SHP77 treated with DMSO at 0.1 percent for 48 hours (cell line): ENCODE data around the gene OTOG.

ENCODE experiments used
- DNase-seq: peaks from one replicate; lab custom pipeline; 2025; lab: John Stamatoyannopoulos, UW

OTOG gene

DNA sequence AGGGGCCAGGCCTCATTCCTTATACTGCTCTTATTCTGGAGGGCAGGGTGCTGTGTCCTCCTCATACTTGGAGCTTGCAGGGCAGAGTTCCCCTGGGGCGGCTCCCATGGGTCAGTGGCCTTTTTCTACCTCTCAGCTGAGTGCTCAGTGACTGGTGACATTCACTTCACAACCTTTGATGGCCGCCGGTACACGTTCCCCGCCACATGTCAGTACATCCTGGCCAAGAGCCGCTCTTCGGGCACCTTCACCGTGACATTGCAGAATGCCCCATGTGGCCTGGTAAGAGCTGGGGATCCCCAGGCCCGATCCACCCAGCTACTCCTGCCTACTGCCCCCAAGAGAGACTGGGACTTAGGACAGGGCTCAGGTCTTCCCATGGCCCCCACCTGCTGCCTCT lies 14.5 kb downstream of the OTOG start:
- DNase-seq, result no peak

DNA sequence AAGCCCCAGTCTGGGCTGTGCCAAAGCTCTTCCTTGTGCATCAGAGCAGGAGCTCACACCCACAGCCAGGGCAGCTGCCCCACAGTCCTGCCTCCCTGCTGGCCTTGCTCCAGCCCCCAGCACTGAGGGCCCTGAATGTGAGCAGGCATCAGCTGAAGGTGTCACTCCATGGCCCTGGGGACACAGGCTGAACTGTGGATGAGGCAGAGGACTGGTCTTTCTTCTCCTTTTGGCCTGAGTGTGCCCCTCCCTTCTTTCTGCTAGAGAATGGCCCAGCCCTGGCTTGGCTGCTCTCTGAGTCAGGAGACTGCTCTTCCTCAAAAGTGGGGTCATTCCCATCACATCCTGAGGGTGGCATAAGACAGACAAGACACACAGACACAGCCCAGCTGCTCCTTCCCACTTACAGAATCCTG lies 16.2 kb downstream of the OTOG start:
- no peak for DNase-seq

DNA sequence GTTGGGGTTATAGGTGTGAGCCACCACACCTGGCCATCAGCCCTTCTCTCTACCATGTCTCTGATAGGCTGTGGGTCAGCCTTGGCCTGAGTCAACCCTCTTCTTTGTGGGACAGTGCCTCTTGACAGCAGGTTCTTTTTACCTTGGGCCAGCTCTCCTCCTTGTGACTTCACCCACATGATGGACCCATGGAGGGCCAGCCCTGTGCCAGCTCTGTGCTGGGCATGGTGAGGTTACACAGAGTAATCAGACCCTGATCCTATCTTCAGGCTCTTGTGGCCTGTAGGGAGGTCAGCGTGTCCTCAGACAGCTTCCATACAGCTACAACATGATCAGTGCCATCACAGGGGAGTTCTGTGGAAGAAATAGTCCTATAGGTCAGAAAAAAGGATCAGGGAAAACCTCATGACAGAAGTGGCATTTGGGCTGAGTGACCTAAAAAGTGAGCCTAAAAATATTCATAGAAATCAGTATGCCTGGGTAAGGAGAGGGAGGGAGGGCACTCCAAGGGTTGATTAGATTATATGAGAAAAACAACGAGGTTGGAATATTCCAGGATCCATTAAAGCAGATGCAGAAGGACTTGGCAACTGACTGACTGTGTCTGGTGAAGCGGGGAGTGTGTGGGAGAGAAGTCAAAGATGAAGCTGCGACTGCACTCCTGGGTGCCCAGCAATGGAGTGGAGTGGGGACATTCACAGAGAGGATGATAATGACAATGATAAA lies 17.1 kb downstream of the OTOG start:
- no peak for DNase-seq

DNA sequence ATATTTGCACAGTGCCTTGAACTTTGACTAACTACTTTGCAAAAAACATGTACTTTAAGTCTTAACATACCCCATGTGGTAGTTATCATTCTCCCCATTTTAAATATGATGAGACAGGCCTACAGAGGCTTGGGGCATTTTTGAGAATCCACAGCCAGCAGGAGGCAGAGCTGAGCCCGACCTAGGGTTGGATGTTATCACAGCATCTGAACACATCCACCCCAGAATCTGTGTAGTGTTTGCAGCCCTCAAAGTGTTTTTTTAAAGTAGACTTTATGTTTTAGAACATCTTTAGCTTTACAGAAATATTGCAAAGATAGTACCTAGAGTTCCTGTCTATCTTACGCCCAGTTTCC lies 17.6 kb downstream of the OTOG start:
- DNase-seq, result no peak

DNA sequence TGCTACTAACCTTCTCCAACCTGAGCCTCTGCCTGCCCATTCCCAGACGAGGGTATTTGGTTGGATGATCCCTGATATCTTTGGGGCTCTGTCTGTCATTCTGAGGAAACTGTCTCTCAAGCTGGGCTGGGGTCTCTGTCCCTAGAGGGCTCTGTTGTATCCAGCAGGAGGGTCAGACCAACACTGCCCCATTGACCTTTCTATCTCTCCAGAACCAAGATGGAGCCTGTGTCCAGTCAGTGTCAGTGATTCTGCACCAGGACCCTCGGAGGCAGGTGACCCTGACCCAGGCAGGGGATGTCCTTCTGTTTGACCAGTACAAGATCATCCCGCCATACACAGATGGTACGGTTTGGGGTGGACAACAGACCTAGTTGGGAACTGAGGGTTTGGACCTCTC lies 21.9 kb downstream of the OTOG start:
- no peak for DNase-seq

DNA sequence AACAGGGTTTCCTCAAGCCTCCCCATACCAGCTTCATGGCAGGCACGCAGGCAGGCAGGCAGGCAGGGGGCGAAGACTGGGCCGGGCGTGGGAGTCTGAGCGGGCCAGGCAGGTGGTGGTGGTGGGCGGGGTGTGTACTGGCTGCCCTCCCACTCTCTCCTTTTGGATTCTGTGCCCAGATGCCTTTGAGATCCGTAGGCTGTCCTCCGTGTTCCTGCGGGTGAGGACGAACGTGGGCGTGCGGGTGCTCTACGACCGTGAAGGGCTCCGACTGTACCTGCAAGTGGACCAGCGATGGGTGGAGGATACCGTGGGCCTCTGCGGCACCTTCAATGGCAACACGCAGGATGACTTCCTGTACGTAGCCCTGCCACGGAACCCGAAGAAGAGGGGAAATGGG lies 23.0 kb downstream of the OTOG start:
- no peak for DNase-seq

DNA sequence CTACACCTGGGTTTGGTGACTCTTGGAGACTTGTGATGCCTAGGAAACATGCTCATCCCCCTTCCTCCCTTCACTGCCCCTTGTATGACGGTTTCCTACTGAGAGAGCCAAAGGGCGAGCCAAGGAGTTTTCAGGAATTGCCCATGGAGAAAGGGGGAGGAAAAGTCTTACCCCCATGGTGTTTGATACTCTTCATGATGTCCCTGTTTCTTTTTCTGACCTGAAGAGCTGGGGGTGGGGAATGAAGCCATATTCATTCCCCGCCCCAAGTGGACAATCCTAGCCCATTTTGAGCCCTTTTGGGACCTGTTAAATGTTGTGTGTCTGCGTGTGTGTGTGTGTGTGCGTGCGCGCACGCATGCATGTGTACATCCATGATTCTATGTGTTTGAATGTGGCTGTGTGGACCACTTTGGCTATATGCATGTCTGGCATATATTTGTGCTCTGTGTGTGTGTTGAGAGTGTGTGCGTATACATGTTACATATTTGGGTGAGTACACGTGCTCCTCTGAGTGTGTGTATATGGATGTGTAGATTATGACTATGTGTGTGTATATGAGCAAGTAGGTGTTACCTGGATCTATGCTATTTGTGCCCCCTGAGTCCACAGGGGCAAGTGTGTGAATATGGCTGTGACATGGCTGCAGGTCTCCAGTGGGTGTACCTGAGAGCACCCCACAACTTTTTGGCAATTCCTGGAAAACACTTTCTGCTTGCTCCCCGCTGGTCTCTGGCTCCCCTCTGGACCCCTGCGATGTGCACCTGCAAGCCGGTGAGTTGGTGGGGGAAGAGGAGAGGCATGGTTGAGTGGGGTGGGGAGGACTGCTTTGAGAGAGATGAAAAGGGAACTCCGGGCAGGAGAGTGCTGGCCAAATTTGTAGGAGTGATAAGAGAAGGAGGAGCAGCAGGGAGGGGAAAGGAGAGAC lies 24.6 kb downstream of the OTOG start:
- DNase-seq, result no peak

DNA sequence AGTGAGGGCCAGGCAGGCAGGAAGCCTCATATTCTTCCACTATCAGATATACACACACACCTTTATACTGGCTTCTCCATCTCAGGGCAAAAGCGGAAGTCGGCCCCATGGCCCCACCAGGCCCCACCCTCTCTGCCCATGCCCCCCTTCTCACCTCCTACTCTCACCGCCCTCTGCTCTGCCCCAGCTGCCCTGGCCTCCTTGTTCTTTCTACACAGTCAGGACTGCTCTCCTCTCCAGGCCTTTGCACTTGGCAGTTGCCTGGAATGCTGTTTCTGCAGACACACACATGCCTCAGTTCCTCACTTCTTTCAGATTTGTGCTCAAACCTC lies 25.3 kb downstream of the OTOG start:
- DNase-seq, result no peak

DNA sequence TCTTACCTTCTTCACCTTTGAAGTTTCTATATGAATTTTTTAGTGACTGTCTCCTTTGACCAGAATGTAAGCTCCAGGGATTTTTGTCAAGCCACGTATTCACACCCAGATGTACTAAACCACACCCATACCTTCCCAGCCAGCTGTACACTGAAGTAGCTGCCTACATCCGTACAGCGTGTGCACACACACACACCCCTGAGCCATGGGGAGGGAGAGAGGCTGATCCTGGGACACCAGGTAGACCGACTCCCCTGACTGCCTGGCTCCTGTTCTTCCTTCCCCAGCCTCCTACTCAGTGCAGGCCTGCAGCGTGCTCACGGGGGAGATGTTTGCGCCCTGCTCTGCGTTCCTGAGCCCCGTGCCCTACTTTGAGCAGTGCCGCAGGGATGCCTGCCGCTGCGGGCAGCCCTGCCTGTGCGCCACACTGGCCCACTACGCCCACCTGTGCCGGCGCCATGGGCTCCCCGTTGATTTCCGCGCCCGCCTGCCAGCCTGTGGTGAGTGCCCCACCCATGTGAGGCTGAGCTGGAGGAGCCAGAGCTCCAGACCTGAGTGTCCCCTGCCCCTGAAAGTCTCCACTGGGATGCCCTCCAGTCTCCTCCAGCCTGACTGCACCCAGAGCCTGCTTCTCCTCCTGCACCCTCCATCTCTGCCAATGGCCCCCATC lies 25.9 kb downstream of the OTOG start:
- DNase-seq, result no peak

DNA sequence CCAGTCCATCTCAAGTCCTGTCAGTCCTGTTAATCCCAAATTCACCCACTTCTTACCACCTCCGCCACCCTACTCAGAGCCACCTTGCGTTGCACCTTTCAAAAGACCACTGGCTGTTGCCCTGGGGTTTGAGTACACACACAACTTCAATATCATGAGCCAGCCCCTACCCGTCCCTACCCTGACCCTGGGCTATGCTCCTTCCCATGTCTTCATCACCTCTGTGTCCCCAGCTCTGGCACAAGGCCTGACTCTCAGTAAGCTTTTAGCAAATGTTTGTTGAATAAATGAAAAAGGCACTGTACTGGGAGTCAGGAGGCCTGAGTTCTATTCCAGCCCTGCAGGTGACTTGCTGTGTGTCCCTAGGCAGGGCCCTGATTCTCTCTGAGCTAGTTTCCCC lies 26.5 kb downstream of the OTOG start:
- DNase-seq, result no peak

DNA sequence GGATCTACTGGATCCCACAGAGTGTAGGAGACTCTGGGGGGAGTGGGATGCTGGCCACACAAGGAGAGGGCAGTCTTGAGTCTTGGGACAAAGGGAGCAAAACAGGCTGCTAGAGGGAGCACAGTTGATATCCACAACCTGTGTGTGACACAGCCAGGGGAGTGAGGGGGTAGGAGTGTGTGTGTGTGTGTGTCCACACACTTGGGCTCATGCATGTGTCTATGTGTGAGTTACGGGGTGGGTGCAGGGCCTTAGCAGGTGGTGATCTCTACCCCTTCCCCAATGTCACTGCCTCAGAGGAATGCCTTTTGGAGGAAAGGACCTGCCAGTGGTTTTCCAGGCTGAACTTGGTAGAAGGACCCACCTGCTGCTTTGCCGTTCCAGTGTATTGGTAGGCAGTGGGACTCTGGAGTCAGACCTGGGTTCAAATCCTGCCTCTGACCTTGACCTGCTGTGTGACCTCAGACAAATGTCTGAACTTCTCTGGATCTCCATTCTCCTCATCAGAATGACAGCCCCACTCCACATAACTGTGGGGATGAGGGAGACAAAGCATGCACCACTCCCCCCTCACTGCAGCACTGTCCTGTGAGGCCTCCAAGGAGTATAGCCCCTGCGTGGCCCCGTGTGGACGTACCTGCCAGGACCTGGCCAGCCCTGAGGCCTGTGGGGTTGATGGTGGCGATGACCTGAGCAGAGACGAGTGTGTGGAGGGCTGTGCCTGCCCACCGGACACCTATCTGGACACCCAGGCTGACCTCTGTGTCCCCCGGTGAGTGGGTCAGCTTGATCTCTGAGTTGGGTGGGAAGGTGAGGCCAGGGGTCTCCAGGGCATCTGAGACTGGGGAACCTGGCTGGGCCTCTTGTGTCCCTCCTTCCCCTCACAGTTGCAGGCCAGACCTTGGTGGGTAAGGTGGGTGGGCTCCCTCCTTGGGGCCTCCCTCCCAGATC lies 27.4 kb downstream of the OTOG start:
- no peak for DNase-seq

DNA sequence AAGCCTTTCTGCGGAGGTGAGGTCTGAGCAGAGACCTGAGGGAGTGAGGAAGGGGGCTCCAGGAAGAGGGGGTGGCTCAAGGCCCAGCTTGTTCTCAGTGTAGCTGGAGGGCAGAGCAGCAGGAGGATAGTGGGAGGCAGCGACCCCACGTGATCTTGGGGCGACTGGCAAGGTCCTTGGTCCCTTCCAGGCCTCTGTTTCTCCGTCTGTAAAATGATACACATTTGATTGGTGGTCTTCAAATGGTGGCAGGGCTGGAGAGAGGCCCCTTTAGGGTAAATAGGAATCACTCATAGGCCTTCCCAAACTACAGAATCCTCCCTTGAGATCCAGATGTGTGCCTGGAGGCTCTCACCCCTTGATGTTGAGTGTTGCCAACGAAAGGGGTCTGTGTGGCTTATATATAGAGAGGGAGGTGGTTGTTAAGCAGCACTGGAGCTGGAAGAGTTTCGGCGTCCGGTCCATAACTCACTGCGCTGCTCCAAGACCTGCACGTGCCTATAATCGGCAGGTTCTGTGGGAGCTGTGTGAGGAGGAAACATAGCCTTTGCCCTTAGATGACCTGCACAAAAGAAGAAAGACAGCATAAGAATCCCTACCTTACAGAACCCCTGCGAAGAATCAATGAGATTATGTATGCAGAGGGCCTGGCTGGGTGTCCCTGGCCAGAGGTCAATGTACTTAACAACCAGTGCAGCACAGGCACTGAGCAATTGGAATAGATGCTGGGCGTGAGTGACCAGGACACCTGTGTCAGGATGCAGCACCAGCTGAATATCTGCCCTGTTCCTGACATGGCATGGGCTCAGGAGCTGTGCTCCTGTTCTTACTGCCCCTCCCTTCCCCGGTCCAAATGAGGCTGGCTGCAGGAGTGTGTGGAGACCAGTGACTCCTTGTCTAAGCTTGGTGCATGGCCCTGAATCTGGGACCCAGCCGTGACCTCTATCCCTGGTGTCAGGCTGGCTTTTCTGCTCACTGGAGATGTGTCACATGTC lies 28.7 kb downstream of the OTOG start:
- DNase-seq, result no peak

DNA sequence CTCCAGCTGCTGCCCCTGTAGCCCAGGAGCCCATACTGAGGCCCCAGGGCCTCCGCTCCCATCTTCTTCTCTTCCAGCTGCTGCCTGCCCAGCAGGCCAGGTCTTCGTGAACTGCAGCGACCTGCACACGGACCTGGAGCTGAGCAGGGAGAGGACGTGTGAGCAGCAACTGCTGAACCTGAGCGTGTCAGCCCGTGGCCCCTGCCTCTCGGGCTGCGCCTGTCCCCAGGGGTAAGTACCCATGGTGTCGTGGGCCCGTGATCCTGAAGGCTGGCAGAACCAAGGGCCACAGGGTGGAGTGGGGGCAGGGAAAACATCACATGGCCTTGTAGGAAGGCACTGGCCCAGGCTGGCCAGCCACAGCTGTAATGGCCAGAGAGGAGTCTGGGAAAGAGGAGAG lies 31.2 kb downstream of the OTOG start:
- DNase-seq, result no peak

DNA sequence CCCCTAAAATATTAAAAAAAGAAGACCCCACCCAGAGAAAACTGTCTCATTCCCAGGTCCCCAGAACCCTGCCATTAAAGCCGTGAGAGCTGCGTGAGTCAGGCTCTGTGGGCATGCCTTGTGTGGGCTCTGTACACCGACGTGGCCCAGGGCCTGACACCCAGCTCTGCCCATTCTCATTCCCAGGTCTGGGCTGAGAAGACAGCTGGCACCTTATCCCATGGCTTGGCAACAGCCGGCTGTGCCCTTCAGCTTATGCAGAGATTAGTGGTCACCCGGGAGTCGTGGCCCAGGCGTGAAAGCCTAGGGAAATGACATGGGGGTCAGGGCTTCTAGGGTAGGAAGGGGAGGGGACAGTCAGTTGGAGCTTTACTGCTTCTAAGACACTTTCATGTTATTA lies 31.9 kb downstream of the OTOG start:
- DNase-seq, result no peak

DNA sequence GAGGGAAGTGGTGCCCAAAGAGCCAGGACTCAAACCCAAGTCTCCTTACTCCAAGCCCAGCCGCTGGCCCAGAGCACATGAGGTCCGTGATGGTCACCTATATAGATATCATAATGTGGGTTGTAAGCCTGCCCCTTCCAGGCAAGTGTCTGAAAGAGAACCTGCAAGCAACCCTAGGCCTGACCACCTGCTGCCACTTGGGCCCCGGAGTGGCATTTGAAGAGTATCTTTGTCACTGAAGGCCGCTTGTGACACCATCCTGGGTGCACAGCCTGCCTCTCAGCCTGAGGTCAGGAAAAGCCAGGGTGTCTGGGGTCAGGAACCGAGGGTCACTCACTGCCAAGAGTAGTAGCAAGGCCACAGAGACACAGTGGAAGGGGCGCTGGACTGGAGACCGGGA lies 32.4 kb downstream of the OTOG start:
- DNase-seq, result no peak

DNA sequence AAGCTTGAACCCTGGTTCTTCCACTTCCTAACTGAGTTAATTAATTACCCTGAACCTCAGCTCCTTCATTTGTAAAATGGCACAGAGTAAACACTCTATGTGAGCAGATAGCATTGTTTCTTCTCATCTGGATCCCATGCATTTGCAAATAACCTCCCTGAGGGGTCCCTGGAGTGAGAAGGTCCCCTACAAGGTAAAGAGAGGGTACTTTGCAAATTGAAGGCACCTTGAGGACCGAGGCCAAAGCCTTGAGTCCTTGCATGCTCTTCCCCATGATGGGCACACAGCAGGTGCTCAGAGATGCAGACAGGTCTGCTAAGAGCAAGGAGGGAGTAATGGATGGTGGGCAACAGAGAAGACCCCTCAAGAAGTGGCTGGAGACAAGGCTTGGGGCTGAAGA lies 33.2 kb downstream of the OTOG start:
- DNase-seq, result no peak

DNA sequence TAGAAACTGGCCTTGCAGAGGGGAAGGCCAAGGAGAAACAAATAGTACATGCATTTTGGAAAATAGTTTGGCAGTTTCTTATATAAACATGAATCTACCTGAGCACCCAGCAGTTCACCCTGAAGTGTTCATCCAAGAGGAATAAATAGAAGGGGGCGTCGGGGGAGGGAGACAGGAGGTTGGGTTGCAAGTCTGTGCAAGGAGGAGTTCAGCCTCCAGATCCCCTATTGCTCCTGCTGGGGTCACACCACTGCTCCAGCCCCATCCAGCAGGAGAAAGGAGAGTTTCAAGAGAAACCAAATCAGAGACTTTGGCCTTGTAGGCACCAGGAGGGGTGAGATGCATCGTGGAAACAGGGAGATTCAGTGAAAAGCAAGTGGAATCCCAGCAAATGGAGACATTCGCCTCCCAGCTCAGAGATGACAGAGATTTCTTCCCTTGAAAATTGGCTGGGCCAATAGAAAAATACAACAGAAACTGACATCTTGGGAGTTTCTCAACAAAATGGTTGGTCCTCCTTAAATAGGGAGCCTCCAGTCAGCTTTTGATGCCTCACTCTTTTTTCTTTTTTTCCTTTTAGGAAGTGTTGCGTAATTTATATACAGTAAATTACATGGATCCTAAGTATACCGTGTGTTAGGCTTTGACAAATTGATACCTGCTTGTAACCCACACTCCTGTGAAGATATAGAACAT lies 34.1 kb downstream of the OTOG start:
- DNase-seq, result no peak

DNA sequence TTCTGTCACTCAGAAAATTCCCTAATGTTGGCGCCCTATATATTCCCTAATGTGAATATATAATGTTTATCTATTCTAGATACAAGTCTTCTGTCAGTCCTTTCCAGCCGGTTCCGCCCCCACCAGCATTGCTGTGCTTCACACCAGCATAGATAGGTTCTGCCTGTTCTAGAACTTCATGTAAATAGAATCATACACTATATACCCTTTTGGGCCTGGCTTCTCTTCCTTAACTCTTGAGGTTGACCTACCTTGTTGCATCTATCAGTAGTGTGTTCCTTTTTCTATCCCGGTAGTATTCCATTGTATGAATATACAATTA lies 34.6 kb downstream of the OTOG start:
- no peak for DNase-seq

DNA sequence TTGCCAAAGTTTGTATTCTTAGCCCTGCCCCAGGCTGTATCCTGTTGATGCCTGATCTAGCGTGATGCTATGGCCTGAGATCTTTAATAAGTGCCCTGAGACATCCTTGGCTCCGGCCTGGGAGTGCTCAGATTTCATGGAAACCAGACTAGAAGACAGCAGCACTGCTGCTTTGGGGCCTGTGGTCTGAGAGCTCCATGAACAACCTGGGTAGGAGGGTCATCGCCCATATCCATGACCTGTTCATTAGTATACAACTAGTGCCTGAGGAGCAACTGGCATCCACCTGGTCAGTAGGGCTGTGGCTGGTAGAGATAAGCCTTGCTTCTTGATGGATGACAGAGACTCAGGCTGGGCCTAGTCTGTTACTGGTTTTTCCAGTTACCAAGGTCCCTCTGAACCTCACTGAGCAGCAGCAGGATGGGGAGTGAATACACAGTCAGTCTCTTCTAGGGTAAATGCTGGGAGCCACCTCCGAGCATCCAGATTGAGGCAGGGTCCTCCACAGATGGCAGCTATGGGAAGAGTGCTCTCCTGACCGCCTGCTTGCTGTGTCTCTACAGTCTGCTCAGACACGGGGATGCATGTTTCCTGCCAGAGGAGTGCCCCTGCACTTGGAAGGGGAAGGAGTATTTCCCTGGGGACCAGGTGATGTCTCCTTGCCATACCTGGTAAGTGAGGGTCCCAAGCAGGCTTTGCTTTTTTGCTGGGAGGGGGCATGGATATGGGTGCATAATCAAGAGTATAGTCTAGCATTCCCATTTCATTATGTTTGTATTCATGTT lies 39.0 kb downstream of the OTOG start:
- no peak for DNase-seq

DNA sequence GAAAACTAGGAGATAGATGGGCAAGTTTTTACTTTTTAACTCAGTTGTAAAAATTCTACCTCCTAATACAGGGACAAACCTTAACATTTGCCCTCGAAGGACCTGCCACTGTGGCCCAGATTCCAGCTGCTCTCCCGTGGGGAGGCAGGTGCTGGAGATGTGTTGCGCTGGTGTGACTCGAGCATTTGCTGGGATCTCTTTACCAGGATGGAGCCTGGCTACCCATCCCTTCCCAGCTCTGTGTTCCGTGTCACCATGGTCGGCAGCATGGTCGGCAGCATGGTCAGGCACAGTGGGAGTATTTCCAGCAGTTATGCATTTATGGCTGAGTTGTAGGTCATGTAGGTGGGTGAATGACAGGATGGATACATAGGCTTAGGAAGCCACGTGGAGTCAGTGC lies 41.1 kb downstream of the OTOG start:
- no peak for DNase-seq
